ENCODE measurements around the gene EXD3. TPM values are rescaled to one million over a fixed set of nuclear protein-coding genes. Genes with fewer than 3 reads are reported as not detected.
"Not testable (repeated sequence)": the region's sequence is repeated elsewhere in the genome, so short reads cannot be mapped to it uniquely, and the experiment has no call there.

EXD3 gene
- total and polyA plus RNA-seq, 2 donors, result 3.4 to 16.8 TPM

DNA sequence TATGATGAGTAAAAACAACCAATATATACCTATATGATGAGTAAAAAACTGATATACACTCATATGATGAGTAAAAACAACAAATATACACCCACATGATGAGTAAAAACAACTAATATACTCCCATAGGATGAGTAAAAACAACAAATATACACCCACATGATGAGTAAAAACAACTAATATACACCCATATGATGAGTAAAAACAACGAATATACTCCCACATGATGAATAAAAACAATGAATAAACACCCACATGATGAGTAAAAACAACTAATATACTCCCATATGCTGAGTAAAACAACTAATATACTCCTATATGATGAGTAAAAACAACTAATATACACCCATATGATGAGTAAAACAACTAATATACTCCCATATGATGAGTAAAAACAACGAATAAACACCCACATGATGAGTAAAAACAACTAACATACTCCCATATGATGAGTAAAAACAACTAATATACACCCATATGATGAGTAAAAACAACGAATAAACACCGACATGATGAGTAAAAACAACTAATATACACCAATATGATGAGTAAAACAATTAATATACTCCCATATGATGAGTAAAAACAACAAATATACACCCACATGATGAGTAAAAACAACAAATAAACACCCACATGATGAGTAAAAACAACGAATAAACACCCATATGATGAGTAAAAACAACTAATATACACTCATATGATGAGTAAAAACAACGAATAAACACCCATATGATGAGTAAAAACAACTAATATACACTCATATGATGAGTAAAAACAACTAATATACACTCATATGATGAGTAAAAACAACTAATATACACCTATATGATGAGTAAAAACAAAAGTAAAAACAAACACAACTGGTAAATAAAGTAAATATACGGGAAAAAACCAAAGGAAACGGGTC lies 95.1 kb downstream of the EXD3 start:
- H3K27me3 ChIP-seq (ENCODE audit: control insufficient read depth in 2 of 2, insufficient read depth in 1 of 2, low read length in 1 of 2); H3K4me3 ChIP-seq (ENCODE audit: low read length in 2 of 2); H3K27ac ChIP-seq (ENCODE audit: low read depth in 1 of 2, low read length in 1 of 2); DNase-seq (ENCODE audit: low read depth in 6 of 9, low spot score in 9 of 9); H3K4me1 ChIP-seq (ENCODE audit: control insufficient read depth in 2 of 2, insufficient read depth in 2 of 2, low read length in 2 of 2); H3K36me3 ChIP-seq (ENCODE audit: control insufficient read depth in 2 of 2, insufficient read depth in 2 of 2, low read length in 1 of 2): not testable (repeated sequence)
- 86% methylated on average over 8 of the region's 8 CpGs for WGBS
- peaks cover 0 to 11% of the 10 kb centered on the region in 2 donors for H3K9me3 ChIP-seq (ENCODE audit: control insufficient read depth in 2 of 2, insufficient read depth in 1 of 2, low read length in 1 of 2)

DNA sequence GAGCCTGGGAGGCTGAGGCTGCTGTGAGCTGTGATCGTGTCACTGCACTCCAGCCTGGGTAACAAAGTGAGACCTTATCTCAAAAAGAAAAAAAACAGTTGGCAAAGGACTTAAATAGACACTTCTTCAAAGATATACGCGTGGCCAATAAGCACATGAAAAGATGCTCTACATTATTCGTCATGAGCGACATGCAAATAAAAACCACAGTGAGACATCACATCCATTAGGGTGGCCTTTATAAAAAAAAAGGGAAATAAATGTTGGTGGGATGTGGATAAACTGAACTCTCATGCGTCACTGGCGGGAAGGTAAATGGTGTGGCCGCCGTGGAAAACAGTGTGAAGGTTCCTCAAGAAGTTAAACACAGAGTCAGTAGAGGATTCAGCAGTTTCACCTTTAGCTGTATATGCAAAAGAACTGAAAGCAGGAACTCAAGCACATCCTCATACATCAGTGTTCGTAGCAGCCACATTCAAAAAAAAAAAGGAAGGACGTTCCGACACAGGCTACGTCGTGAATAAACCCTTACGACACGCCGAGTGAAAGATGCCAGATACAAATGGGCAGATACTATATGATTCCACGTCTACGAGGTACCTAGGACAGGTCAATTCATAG lies 96.4 kb downstream of the EXD3 start:
- Histone ChIP-seq H3K27ac (ENCODE audit: low read depth in 1 of 2, low read length in 1 of 2) (no peak overlapping the region), H3K4me3 (ENCODE audit: low read length in 2 of 2) (no peak overlapping the region), H3K27me3 (ENCODE audit: control insufficient read depth in 2 of 2, insufficient read depth in 1 of 2, low read length in 1 of 2) (no peaks in the 10 kb centered on the region), H3K9me3 (ENCODE audit: control insufficient read depth in 2 of 2, insufficient read depth in 1 of 2, low read length in 1 of 2) (peaks cover 0 to 21% of the 10 kb centered on the region in 2 donors), H3K36me3 (ENCODE audit: control insufficient read depth in 2 of 2, insufficient read depth in 2 of 2, low read length in 1 of 2) (no peaks in the 10 kb centered on the region), H3K4me1 (ENCODE audit: control insufficient read depth in 2 of 2, insufficient read depth in 2 of 2, low read length in 2 of 2) (peaks cover 0 to 3% of the 10 kb centered on the region in 2 donors)
- WGBS, result 23% methylated on average over 19 of the region's 19 CpGs
- peak in 1 of 9 donors; percentile 42 for DNase-seq (ENCODE audit: low read depth in 6 of 9, low spot score in 9 of 9)

DNA sequence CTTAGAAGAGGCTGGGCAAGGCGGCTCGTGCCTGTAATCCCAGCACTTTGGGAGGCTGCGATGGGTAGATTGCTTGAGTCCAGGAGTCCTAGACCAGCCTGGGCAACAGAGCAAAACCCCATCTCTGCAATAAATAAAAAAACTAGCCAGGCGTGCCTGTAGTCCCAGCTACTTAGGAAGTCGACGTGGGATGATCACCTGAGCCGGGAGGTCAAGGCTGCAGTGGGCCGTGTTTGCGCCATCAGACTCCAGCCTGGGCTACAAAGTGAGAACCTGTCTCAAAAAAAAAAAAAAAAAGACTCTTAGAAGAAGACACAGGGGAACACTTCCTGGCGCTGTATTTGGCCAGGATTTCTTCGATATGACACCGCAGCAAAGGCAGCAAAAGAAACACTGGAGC lies 97.2 kb downstream of the EXD3 start:
- Histone ChIP-seq H3K27ac (ENCODE audit: low read depth in 1 of 2, low read length in 1 of 2) (no peak overlapping the region), H3K4me3 (ENCODE audit: low read length in 2 of 2) (no peak overlapping the region), H3K4me1 (ENCODE audit: control insufficient read depth in 2 of 2, insufficient read depth in 2 of 2, low read length in 2 of 2) (peaks cover 0 to 6% of the 10 kb centered on the region in 2 donors), H3K9me3 (ENCODE audit: control insufficient read depth in 2 of 2, insufficient read depth in 1 of 2, low read length in 1 of 2) (peaks cover 0 to 22% of the 10 kb centered on the region in 2 donors), H3K36me3 (ENCODE audit: control insufficient read depth in 2 of 2, insufficient read depth in 2 of 2, low read length in 1 of 2) (no peaks in the 10 kb centered on the region), H3K27me3 (ENCODE audit: control insufficient read depth in 2 of 2, insufficient read depth in 1 of 2, low read length in 1 of 2) (peaks cover 0 to 1% of the 10 kb centered on the region in 2 donors)
- DNase-seq (ENCODE audit: low read depth in 6 of 9, low spot score in 9 of 9), result no peak
- WGBS, result 97% methylated on average over 12 of the region's 12 CpGs

DNA sequence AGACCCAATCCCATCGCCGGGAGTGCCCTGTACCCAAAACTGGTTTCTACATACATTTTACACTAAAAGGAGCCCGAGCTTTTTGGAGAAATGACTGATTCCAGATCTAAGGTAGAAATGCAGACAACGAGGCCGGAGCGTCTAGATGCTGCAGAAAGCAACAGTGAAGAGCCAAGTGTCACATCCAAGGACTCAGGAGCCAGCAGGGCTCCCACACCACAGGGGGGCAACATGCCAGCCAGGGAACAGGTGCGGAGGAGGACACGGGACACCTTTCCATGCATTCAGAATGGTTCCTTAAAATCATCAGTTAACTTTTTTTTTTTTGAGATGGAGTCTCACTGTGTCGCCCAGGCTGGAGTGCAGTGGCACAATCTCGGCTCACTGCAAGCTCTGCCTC lies 97.8 kb downstream of the EXD3 start:
- no peak overlapping the region for H3K4me3 ChIP-seq (ENCODE audit: low read length in 2 of 2)
- DNase-seq (ENCODE audit: low read depth in 6 of 9, low spot score in 9 of 9), result no peak
- peaks cover 0 to 2% of the 10 kb centered on the region in 2 donors for H3K27me3 ChIP-seq (ENCODE audit: control insufficient read depth in 2 of 2, insufficient read depth in 1 of 2, low read length in 1 of 2)
- H3K27ac ChIP-seq (ENCODE audit: low read depth in 1 of 2, low read length in 1 of 2), result no peak overlapping the region
- peaks cover 0 to 13% of the 10 kb centered on the region in 2 donors for H3K4me1 ChIP-seq (ENCODE audit: control insufficient read depth in 2 of 2, insufficient read depth in 2 of 2, low read length in 2 of 2)
- no peaks in the 10 kb centered on the region for H3K36me3 ChIP-seq (ENCODE audit: control insufficient read depth in 2 of 2, insufficient read depth in 2 of 2, low read length in 1 of 2)
- peaks cover 0 to 22% of the 10 kb centered on the region in 2 donors for H3K9me3 ChIP-seq (ENCODE audit: control insufficient read depth in 2 of 2, insufficient read depth in 1 of 2, low read length in 1 of 2)
- 97% methylated on average over 10 of the region's 10 CpGs for WGBS

DNA sequence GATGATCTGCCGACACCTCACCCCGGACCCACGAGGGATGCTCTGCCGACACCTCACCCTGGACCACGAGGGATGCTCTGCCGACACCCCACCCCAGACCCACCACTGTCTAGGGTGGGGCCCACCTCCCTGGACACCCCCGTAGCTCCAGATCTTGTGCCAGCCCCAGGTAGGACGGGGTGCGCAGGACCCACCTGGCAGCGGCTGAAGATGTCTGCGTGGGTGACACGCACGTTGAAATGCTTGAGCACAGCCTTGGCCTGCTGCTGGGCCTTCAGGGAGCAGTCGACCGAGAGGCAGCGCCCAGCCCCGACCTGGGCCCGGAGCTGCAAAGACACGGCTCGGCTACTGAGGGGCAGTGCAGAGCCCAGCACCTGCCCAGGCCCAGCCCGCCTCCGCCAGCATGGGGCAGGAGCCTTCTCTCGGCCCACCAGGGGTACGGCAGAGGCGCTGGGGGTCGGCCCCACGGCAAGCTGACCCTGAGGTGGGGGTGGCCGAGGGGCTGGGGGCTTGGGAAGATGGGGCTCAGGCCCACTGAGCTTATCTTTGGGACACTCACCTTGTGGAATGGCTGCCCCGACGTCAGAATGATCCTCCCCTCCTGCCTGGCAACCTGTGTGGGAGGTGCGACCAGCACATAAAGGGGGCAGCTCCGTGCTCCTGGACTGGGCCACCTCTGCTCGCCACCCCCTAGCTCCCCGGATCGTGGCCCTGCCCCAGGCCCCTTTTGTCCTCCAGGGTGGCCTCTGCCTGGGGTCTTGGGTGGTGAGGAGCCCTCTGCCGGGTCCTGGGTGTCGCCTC lies 99.2 kb downstream of the EXD3 start:
- peaks cover 0 to 2% of the 10 kb centered on the region in 2 donors for H3K27me3 ChIP-seq (ENCODE audit: control insufficient read depth in 2 of 2, insufficient read depth in 1 of 2, low read length in 1 of 2)
- peaks cover 0 to 18% of the 10 kb centered on the region in 2 donors for H3K9me3 ChIP-seq (ENCODE audit: control insufficient read depth in 2 of 2, insufficient read depth in 1 of 2, low read length in 1 of 2)
- DNase-seq (ENCODE audit: low read depth in 6 of 9, low spot score in 9 of 9), result no peak
- 97% methylated on average over 37 of the region's 37 CpGs for WGBS
- H3K27ac ChIP-seq (ENCODE audit: low read depth in 1 of 2, low read length in 1 of 2), result no peak overlapping the region
- no peak overlapping the region for H3K4me3 ChIP-seq (ENCODE audit: low read length in 2 of 2)
- no peaks in the 10 kb centered on the region for H3K36me3 ChIP-seq (ENCODE audit: control insufficient read depth in 2 of 2, insufficient read depth in 2 of 2, low read length in 1 of 2)
- H3K4me1 ChIP-seq (ENCODE audit: control insufficient read depth in 2 of 2, insufficient read depth in 2 of 2, low read length in 2 of 2), result peaks cover 0 to 21% of the 10 kb centered on the region in 2 donors

DNA sequence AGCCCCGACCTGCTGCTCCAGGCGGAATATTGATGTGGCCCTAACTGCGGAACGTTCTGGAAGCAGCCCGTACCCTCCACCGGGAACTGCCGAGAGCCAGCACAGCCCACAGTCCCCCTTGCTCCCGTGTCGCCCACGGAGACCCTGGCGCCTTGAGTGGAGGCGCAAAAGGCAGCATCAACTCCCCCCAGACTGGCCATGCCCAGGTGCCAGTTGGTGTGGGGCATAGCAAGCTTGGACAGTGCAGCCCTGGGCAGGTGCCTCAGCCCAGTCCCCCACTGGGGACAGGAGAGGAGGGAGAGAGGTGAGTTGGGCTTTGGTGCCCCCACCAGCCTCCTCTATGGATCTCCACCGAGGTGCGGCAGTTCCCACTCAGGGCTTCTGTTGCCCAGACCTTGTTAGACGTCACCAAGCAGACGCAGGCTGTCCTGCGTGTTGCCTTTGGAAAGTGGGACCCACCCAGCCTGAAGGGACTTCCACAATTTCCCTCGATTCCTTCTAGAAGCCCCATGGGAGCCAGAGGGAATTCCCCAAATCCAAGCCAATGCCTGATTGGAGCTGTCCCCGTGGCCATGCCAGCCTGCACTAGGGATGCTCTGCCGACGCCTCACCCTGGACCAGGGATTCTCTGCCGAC lies 101.1 kb downstream of the EXD3 start:
- Histone ChIP-seq H3K27me3 (ENCODE audit: control insufficient read depth in 2 of 2, insufficient read depth in 1 of 2, low read length in 1 of 2) (peaks cover 9 to 13% of the 10 kb centered on the region in 2 donors), H3K9me3 (ENCODE audit: control insufficient read depth in 2 of 2, insufficient read depth in 1 of 2, low read length in 1 of 2) (peaks cover 0 to 18% of the 10 kb centered on the region in 2 donors), H3K4me3 (ENCODE audit: low read length in 2 of 2) (no peak overlapping the region), H3K36me3 (ENCODE audit: control insufficient read depth in 2 of 2, insufficient read depth in 2 of 2, low read length in 1 of 2) (no peaks in the 10 kb centered on the region), H3K27ac (ENCODE audit: low read depth in 1 of 2, low read length in 1 of 2) (no peak overlapping the region), H3K4me1 (ENCODE audit: control insufficient read depth in 2 of 2, insufficient read depth in 2 of 2, low read length in 2 of 2) (peaks cover 0 to 31% of the 10 kb centered on the region in 2 donors)
- no peak for DNase-seq (ENCODE audit: low read depth in 6 of 9, low spot score in 9 of 9)
- WGBS, result 96% methylated on average over 22 of the region's 22 CpGs

DNA sequence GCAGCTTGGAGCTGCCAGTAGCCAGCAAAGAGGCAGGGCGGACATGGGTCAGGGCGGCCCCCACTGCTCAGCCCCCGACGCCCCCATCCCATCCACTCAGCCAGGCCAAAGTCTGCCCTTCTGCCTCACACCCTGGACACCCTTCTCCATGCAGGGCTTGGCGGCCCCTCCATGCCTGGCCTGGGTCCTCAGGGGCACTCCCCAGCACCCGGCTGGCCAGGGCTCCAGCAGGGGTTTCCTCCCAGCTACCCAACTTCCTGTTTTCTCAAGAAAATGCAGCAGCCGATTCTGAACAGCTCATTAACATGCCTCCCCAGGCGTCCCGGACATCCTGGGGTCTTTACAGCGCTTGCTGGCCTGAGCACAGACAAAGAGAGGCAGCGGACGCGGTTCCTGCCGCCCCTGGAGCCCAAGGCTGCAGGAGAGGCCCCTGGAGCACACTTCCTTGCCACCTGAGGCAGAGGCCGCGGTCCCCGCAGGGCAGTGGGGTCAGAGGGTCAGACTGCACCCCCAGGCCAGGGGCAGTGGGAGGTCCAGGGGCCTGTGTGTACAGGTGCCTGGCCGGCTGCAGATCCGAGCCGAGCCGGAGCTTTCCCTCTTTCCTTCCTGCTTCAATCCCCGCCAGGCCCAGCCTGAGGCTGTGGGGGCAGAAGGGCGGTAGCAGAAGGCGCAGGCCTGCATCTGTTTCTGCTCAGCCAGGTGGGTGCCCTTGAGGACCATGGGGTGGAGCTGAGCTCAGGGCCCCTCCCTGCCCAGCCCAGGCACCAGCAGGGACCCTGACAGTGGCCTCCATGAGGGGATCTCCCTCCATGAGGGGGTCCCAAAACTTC lies 102.2 kb downstream of the EXD3 start:
- Histone ChIP-seq H3K36me3 (ENCODE audit: control insufficient read depth in 2 of 2, insufficient read depth in 2 of 2, low read length in 1 of 2) (no peaks in the 10 kb centered on the region), H3K27ac (ENCODE audit: low read depth in 1 of 2, low read length in 1 of 2) (peak overlapping the region; percentile 20 to 30), H3K27me3 (ENCODE audit: control insufficient read depth in 2 of 2, insufficient read depth in 1 of 2, low read length in 1 of 2) (peaks cover 17 to 19% of the 10 kb centered on the region in 2 donors), H3K4me1 (ENCODE audit: control insufficient read depth in 2 of 2, insufficient read depth in 2 of 2, low read length in 2 of 2) (peaks cover 3 to 35% of the 10 kb centered on the region in 2 donors), H3K9me3 (ENCODE audit: control insufficient read depth in 2 of 2, insufficient read depth in 1 of 2, low read length in 1 of 2) (peaks cover 0 to 18% of the 10 kb centered on the region in 2 donors), H3K4me3 (ENCODE audit: low read length in 2 of 2) (no peak overlapping the region)
- DNase-seq (ENCODE audit: low read depth in 6 of 9, low spot score in 9 of 9), result peak in 1 of 9 donors; percentile 49
- 24% methylated on average over 24 of the region's 24 CpGs for WGBS
